Keratinocyte (primary cell): Measurements from ENCODE around the gene TCF19. TPM values are rescaled to one million over a fixed set of nuclear protein-coding genes. Genes with fewer than 3 reads are reported as not detected.

Experiments used
- DNase-seq: peaks from one replicate; pipeline ENCODE4 v3.0.0-alpha.2; 2011; ENCODE audit warnings: low read depth, missing footprints, low spot score
- FAIRE-seq: peaks from 2 replicates; lab custom pipeline; 2011; peaks lifted over from hg19 to GRCh38; lab: Jason Lieb, UNC
- H2AFZ ChIP-seq: 2 replicates; pipeline ENCODE4 v1.6.0; 2012; ENCODE audit warnings: low read length, control low read depth, inconsistent platforms; ENCODE audit not compliant: control insufficient read depth
- H3K27ac ChIP-seq: 2 replicates; pipeline ENCODE4 v1.5.1; 2011; ENCODE audit warnings: low read length; ENCODE audit not compliant: control insufficient read depth, insufficient read depth
- H3K27me3 ChIP-seq: 3 replicates; pipeline ENCODE4 v1.6.0; 2011; ENCODE audit warnings: low read length; ENCODE audit not compliant: control insufficient read depth, insufficient read depth; ENCODE audit errors: extremely low read depth
- H3K36me3 ChIP-seq, 2 experiments: 2 replicates in 1 of 2; 3 replicates in 1 of 2; pipeline ENCODE4 v1.5.1; 2011; ENCODE audit warnings: low read length in 2 of 2, mild to moderate bottlenecking in 1 of 2; ENCODE audit not compliant: control insufficient read depth in 2 of 2, insufficient read depth in 2 of 2; ENCODE audit errors: extremely low read depth in 1 of 2
- H3K4me1 ChIP-seq: 3 replicates; pipeline ENCODE4 v1.5.1; 2011; ENCODE audit warnings: low read length; ENCODE audit not compliant: control insufficient read depth, insufficient read depth; ENCODE audit errors: extremely low read depth
- H3K4me2 ChIP-seq: 3 replicates; pipeline ENCODE4 v1.6.0; 2011; ENCODE audit warnings: low read depth, low read length; ENCODE audit not compliant: control insufficient read depth, insufficient read depth; ENCODE audit errors: extremely low read depth
- H3K4me3 ChIP-seq, 3 experiments: fragments of 200-600 bp in 1 of 3; sonication (generic) in 1 of 3; 2 replicates in 2 of 3; 3 replicates in 1 of 3; pipeline ENCODE4 v1.5.1; 2011 to 2016; ENCODE audit warnings: low read length in 3 of 3, mild to moderate bottlenecking in 3 of 3, control low read depth in 2 of 3, inconsistent platforms in 1 of 3, low read depth in 1 of 3, mixed read lengths in 1 of 3, mixed run types in 1 of 3, moderate library complexity in 1 of 3; ENCODE audit not compliant: control insufficient read depth in 2 of 3, insufficient read depth in 2 of 3; ENCODE audit errors: extremely low read depth in 1 of 3
- H3K79me2 ChIP-seq: 2 replicates; pipeline ENCODE4 v1.6.0; 2012; ENCODE audit warnings: low read length; ENCODE audit not compliant: control insufficient read depth, insufficient read depth
- H3K9ac ChIP-seq: 3 replicates; pipeline ENCODE4 v1.6.0; 2011; ENCODE audit warnings: low read length; ENCODE audit not compliant: control insufficient read depth, insufficient read depth; ENCODE audit errors: extremely low read depth
- H3K9me1 ChIP-seq: 3 replicates; pipeline ENCODE4 v1.6.0; 2011; ENCODE audit warnings: low read length; ENCODE audit not compliant: control insufficient read depth, insufficient read depth; ENCODE audit errors: extremely low read depth
- H3K9me3 ChIP-seq: 2 replicates; pipeline ENCODE4 v1.5.1; 2012; ENCODE audit warnings: low read depth, low read length; ENCODE audit not compliant: control insufficient read depth
- H4K20me1 ChIP-seq: 3 replicates; pipeline ENCODE4 v1.6.0; 2011; ENCODE audit warnings: low read length; ENCODE audit not compliant: control insufficient read depth, insufficient read depth; ENCODE audit errors: extremely low read depth
- CTCF ChIP-seq, 3 experiments: IDR thresholded peaks in 1 of 3; conservative IDR thresholded peaks in 1 of 3; optimal IDR thresholded peaks in 1 of 3; 2 replicates in 2 of 3; 3 replicates in 1 of 3; pipeline versions ENCODE3 to v1.5.1; 2011; ENCODE audit warnings: low read length in 3 of 3, mild to moderate bottlenecking in 3 of 3, moderate library complexity in 2 of 3, control low read depth in 1 of 3, inconsistent platforms in 1 of 3; ENCODE audit not compliant: insufficient read depth in 2 of 3; ENCODE audit errors: extremely low read depth in 1 of 3
- EZH2 ChIP-seq: IDR thresholded peaks from one replicate; pipeline ENCODE4 v1.6.1; 2012; ENCODE audit warnings: inconsistent platforms, mild to moderate bottlenecking, low read length, moderate library complexity
- dilution Hi-C: fragments of 300-500 bp; cut with MboI; formaldehyde crosslinking; loops from one replicate; pipeline ENCODE4 v1.7.0; 2020; ENCODE audit warnings: low sequenced_read_pairs; ENCODE audit not compliant: extremely low pct_ligation_motif_present
- polyA plus RNA-seq, 5 experiments: library from polyadenylated mRNA; depleted of rRNA in 3 of 5; stranded (reverse) in 3 of 5; stranded (forward) in 1 of 5; unstranded in 1 of 5; fragments of >200 nt; gene quantifications; 1 replicate in 1 of 5; 2 replicates in 3 of 5; 3 replicates in 1 of 5; pipeline versions ENCODE4 v1.2.1 to v1.2.3, GENCODE V29; 2011 to 2012; ENCODE audit warnings: missing spikeins in 2 of 5, low read depth in 1 of 5, low replicate concordance in 1 of 5

Gene TCF19
- polyA plus RNA-seq, 1 donor (not counting 4 experiments of a cell fraction or from before 2014, with no cell fraction given): 7.4 TPM

- H3K4me1 ChIP-seq: peaks cover 17% of the 10 kb centered on the region
- TF ChIP-seq CTCF (optimal IDR thresholded peaks at IDR 0.05 in 1 of 3, IDR thresholded peaks at IDR 0.05 in 1 of 3, conservative IDR thresholded peaks at IDR 0.05 in 1 of 3; ENCODE audit: extremely low read depth in 1 of 3, insufficient read depth in 2 of 3, low read length in 3 of 3) (no peak), EZH2 (no peak)
- dilution Hi-C loops: no loop called here
- no peak overlapping the region for H3K4me2 ChIP-seq
- FAIRE-seq: no peak
- no peaks in the 10 kb centered on the region for H3K27me3 ChIP-seq
- H3K4me3 ChIP-seq: no peak overlapping the region
- no peaks in the 10 kb centered on the region for H3K9me1 ChIP-seq
- H3K9ac ChIP-seq: no peak overlapping the region
- H3K9me3 ChIP-seq: no peaks in the 10 kb centered on the region
- no peaks in the 10 kb centered on the region for H4K20me1 ChIP-seq
- H2AFZ ChIP-seq: no peak overlapping the region
- no peak for DNase-seq
- no peak overlapping the region for H3K27ac ChIP-seq
- H3K36me3 ChIP-seq: no peaks in the 10 kb centered on the region
- H3K79me2 ChIP-seq: no peaks in the 10 kb centered on the region
These were observed 15.0 kb downstream of the TCF19 start for GRCh38 chr6:31173406-31173805.

DNA sequence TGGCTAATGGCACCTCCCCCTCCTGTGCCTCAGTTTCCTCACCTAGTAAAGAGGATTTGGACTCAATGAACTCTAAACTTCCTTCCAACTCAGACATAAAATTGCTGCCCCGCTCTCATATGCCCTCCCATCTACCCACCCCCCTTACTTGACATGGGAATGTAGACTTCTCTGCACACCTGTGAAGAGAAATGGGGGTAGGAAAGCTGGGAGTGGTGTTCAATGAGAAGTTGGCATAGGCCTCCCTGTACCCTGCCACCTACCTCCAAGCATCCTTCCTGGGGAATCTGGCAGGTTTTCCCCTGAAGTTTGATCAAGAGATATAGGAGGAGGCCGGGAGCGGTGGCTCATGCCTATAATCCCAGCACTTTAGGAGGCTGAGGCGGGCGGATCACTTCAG, 16.0 kb downstream of the TCF19 start:
- no peaks in the 10 kb centered on the region for H3K9me1 ChIP-seq
- no peaks in the 10 kb centered on the region for H4K20me1 ChIP-seq
- H3K36me3 ChIP-seq: no peaks in the 10 kb centered on the region
- no peak overlapping the region for H3K9ac ChIP-seq
- no peak overlapping the region for H3K4me2 ChIP-seq
- DNase-seq: no peak
- no peak overlapping the region for H3K27ac ChIP-seq
- dilution Hi-C loops: no loop called here
- H3K9me3 ChIP-seq: no peaks in the 10 kb centered on the region
- no peaks in the 10 kb centered on the region for H3K27me3 ChIP-seq
- H3K4me3 ChIP-seq: no peak overlapping the region
- H3K4me1 ChIP-seq: peaks cover 22% of the 10 kb centered on the region
- H2AFZ ChIP-seq: no peak overlapping the region
- no peak for TF ChIP-seq EZH2
- no peak for TF ChIP-seq CTCF (optimal IDR thresholded peaks at IDR 0.05 in 1 of 3, IDR thresholded peaks at IDR 0.05 in 1 of 3, conservative IDR thresholded peaks at IDR 0.05 in 1 of 3; ENCODE audit: extremely low read depth in 1 of 3, insufficient read depth in 2 of 3, low read length in 3 of 3)
- FAIRE-seq: no peak
- H3K79me2 ChIP-seq: no peaks in the 10 kb centered on the region
